AG10803 (cell line): ENCODE data around the gene IL25.
"Not testable (repeated sequence)": the region's sequence is repeated elsewhere in the genome, so short reads cannot be mapped to it uniquely, and the experiment has no call there.

Experiments
- DNase-seq: peaks from one replicate; pipeline ENCODE4 v3.0.0; 2010; ENCODE audit warnings: low read depth
- H3K4me3 ChIP-seq: 2 replicates; pipeline ENCODE4 v1.5.1; 2011; ENCODE audit warnings: mild to moderate bottlenecking, low read length, control low read depth
- TF ChIP-seq, protein P1 (sequence below): conservative IDR thresholded peaks from 2 replicates; pipeline ENCODE4 v1.5.1; 2011; ENCODE audit warnings: mild to moderate bottlenecking, low read length, control low read depth, inconsistent platforms

IL25 gene

DNA sequence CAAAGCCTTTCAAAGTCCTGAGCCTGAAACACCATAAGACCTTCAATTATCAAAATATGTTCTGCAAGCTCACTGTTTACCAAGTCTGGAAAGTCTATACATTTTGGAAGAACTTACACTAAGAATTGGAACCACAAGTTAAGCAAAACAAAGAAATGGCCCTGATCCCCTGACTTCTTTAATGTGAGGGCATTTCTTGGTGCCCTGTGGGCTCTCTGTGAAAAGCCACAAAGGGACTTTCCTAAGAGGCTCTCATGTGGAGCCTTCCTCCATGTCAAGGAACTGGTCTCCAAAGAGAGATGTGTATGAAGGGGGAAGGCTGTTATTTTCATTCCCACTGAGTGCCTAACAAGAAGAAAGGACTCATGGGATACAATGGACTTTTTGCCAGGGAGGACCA is 49.0 kb downstream of the IL25 start:
- TF ChIP-seq, protein P1, sequence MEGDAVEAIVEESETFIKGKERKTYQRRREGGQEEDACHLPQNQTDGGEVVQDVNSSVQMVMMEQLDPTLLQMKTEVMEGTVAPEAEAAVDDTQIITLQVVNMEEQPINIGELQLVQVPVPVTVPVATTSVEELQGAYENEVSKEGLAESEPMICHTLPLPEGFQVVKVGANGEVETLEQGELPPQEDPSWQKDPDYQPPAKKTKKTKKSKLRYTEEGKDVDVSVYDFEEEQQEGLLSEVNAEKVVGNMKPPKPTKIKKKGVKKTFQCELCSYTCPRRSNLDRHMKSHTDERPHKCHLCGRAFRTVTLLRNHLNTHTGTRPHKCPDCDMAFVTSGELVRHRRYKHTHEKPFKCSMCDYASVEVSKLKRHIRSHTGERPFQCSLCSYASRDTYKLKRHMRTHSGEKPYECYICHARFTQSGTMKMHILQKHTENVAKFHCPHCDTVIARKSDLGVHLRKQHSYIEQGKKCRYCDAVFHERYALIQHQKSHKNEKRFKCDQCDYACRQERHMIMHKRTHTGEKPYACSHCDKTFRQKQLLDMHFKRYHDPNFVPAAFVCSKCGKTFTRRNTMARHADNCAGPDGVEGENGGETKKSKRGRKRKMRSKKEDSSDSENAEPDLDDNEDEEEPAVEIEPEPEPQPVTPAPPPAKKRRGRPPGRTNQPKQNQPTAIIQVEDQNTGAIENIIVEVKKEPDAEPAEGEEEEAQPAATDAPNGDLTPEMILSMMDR: no peak
- DNase-seq: no peak
- H3K4me3 ChIP-seq: no peak overlapping the region

DNA sequence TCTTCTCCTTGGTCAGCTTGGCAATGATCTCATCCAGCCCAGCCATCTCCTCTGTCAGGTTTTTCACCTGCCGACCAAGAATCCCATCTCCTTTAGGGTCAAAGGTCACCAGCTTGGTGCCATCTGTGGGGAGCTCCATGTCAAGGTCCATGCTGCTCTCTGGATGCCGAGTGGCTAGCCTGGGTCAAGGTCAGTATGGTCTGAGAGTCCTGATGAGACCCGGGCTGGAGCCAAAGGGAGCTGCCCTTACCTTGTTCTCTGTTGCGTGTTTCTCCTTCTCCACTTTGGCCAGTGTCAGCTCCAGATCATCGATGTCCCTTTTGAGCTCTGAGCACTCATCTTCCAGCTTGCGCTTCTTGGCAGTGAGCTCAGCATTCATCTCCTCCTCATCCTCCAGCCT is 51.0 kb downstream of the IL25 start:
- no peak for DNase-seq
- TF ChIP-seq, protein P1: no peak
- no peak overlapping the region for H3K4me3 ChIP-seq

DNA sequence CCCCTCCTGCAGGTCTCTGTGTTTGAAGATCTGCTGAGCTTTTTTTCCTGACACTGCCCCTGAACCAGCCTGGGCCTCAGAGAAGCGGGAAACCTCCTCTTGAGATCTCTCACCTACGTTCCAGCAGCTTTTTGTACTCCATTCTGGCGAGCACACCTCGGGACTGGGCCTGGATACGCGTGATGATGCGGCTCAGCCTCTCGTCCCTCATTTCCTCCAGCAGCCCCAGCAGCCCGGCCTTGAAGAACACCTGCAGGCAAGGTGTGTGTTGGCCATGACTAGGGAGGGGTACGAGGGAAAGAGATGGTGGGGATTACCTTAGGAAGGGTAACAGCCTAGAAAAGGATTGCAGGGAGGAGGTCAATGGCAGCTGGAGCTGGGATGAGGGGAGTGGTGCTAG is 52.6 kb downstream of the IL25 start:
- no peak overlapping the region for H3K4me3 ChIP-seq
- TF ChIP-seq, protein P1: no peak
- DNase-seq: no peak

DNA sequence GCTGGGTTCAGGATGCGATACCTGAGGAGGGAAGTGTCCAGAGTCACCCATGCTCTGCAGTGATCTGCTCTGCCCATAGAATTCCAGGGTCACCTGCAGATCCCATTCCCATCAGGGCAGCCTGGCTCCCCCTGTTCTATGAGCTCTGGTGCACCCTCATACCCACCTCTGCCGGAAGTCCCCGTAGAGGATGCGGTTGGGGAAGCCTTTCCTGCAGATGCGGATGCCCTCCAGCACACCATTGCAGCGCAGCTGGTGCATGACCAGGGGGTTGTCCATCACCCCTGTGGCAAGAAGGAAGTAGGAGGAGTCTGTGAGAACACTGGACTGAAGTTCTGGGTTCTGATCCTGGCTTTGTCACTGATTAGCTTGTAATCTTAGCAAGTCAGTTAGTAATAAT is 53.2 kb downstream of the IL25 start:
- DNase-seq, H3K4me3 ChIP-seq: not testable (repeated sequence)
